Measurements from ENCODE around the gene SRRT.

- TF ChIP-seq CTCF (IDR thresholded peaks at IDR 0.05) (no peak), EP300 (IDR thresholded peaks at IDR 0.05) (no peak), POLR2AphosphoS5 (IDR thresholded peaks at IDR 0.05) (no peak)
These were observed 23.0 kb downstream of the SRRT start for GRCh38 chr7:100897772-100898454.
